Metanephros (tissue), 1 donor: ENCODE results near the gene CD300LG. TPM values are rescaled to one million over a fixed set of nuclear protein-coding genes. Genes with fewer than 3 reads are reported as not detected.

Experiments used
- total RNA-seq: library from RNA; depleted of rRNA; stranded (reverse); fragments of >200 nt; gene quantifications from one replicate; pipeline ENCODE4 v1.2.3, GENCODE V29; 2014

CD300LG gene, protein sequence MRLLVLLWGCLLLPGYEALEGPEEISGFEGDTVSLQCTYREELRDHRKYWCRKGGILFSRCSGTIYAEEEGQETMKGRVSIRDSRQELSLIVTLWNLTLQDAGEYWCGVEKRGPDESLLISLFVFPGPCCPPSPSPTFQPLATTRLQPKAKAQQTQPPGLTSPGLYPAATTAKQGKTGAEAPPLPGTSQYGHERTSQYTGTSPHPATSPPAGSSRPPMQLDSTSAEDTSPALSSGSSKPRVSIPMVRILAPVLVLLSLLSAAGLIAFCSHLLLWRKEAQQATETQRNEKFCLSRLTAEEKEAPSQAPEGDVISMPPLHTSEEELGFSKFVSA
- total RNA-seq: 1.2 TPM

DNA sequence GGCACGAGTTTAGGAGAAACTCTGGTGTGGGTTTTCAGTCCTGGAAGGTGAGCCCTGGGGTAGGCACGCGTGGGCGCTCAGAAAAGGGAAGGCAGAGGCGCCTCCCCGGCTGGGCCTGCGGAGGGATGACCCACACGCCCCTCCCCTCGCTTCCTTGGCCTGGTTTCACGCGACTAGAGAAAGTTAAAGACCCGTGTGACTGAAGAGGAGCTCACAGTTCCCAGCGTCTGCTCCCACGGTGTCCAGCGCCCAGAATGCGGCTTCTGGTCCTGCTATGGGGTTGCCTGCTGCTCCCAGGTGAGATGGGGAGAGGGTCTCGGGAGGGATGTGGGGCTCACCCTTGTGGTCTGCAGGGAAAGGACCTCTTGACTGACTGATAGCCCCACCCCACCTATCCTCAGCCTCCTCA lies at the start of gene CD300LG:
CD300LG (plus strand) TSS at position 214 of the 409 bp plus-strand sequence; CDS start at position 255, 41 bp downstream.

DNA sequence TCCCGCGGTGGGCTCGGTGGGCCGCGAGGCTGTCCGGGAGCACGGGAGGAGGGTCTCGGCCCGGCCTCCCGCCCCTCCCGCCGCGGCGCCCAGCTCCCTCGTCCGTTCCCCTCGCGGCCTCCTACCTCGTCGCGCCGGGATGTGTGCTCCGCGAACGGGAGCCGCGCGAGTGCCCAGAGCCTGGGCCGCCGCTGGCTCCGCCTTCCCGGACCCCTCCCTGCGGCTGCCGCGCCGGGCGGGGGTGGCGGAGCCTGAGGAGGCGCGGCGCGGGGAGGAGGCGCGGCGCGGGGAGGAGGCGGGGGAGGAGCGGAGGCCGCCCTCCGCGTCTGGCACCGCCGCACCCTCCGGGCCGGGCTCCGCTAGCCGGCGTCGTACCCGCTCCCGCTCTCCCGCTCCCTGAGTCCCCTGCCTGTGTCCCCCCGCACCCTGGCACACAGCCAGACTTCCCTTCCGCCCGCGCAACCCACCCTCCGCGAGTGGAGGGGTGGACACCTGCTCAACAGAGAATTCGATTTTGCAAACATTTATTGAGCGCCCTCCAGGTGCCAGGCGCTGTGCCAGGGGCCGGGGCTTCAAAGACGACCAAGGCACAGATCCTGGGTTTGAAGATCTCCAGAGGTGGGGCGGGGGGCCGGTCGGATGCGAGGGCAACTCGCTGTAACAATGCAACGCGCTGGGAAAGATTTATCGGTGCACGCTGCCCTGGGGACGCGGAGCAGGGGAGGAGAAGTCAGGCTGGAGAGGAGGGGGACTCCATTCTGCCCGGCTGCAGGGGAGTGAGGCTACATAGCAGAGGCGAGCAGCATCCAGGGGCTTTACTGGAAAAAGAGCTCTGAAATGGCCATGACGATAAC lies 13.8 kb upstream of the CD300LG start, which contains the start of gene MPP3:
MPP3 (minus strand) TSS at position 171 of the 854 bp plus-strand sequence. CDS start 1,240 bp downstream, outside the sequence.

DNA sequence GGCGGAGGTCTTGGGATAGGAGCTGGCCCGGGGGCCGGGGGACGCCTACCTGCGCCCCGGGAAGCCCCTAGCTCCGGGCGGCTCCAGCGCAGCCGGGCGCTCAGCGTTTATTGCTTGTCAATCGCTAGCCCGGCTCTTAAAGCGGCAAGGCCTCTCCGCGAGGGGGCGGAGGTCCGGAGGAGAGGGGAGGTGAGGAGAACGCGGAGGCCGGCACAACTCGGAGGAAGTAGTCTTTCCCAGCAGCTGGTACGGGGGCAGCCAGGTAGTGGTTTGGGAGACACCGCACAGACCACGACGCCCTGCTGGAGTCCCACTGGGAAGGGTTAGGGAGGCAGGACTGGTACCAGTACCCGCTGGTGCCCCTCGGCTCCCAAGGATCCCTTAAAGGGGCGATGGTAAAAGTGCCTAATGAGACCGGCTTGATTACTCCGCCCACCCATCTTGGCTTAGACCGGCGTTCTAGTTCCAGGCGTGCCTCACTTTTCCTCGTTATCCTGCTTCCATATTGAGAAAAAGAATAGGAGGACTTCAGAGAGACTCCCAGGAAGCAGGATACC lies 60.5 kb downstream of the CD300LG start, which contains the start of gene MPP2:
MPP2 (minus strand) TSS at position 112 of the 557 bp plus-strand sequence. CDS start 3,076 bp downstream, outside the sequence.

Other genes starting within 250 kb of the CD300LG start
- gene MEOX1, start 185.3 kb upstream of the CD300LG start, total RNA-seq: 9.7 TPM
- 12.2 TPM for gene SOST, start 88.4 kb upstream of the CD300LG start, total RNA-seq
- gene DUSP3, start 68.2 kb upstream of the CD300LG start, total RNA-seq: 50.0 TPM
- gene CFAP97D1, start 66.7 kb upstream of the CD300LG start, total RNA-seq: not detected
- gene MPP3, start 14.0 kb upstream of the CD300LG start, total RNA-seq: 10.0 TPM
- gene MPP2, start 60.4 kb downstream of the CD300LG start, total RNA-seq: 4.6 TPM
- not detected for gene PPY, start 95.3 kb downstream of the CD300LG start, total RNA-seq
- gene PYY, start 106.8 kb downstream of the CD300LG start, total RNA-seq: not detected
- gene NAGS, start 157.4 kb downstream of the CD300LG start, total RNA-seq: 8.9 TPM
- gene TMEM101, start 167.8 kb downstream of the CD300LG start, total RNA-seq: 46.5 TPM
- gene LSM12, start 219.5 kb downstream of the CD300LG start, total RNA-seq: 24.0 TPM
- gene G6PC3, start 223.6 kb downstream of the CD300LG start, total RNA-seq: 47.4 TPM